ENCODE results near the gene CSNK1G1.
"Not testable (repeated sequence)": the region's sequence is repeated elsewhere in the genome, so short reads cannot be mapped to it uniquely, and the experiment has no call there.

Gene CSNK1G1

DNA sequence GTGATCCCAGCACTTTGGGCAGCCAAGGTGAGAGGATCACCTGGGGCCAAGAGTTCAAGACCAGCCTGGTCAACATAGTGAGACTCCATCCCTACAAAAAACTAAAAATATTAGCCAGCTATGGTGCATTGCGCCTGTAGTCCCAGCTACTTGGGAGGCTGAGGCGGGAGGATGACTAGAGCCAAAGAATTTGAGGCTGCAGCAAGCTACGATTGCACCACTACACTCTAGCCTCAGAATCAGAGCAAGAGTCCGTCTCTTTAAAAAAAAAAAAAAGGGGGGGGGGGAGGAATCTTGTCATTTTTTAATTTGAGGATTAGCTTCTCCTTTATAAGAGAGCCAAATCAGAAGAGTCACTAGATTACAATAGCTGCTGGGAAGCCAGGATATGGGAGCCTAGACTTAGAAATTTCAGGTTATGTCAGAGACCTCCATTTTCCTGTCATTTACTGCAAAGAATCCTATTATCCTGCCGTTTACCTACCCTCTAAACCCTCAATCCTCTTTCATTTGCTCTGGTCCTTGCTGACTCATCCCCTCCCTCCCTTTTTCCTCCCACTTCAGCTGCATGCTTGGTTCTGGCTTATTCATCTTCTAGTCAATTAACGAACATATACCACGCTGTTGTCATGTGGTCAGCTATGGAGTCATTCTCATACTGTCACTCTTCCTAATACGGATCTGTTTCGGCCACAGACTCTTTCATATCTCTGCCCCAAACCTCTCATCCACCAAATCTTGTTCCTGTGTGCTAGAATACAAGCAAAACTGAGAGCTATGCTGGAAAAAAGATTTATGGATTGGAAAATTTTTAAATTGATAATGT lies 109.4 kb downstream of the CSNK1G1 start:
- no peak for DNase-seq

GRCh38 chr15:64245405-64245804 lies 110.6 kb downstream of the CSNK1G1 start:
- no peak for DNase-seq

- DNase-seq, result no peak
These were observed 118.3 kb downstream of the CSNK1G1 start for GRCh38 chr15:64237677-64238076.

DNA sequence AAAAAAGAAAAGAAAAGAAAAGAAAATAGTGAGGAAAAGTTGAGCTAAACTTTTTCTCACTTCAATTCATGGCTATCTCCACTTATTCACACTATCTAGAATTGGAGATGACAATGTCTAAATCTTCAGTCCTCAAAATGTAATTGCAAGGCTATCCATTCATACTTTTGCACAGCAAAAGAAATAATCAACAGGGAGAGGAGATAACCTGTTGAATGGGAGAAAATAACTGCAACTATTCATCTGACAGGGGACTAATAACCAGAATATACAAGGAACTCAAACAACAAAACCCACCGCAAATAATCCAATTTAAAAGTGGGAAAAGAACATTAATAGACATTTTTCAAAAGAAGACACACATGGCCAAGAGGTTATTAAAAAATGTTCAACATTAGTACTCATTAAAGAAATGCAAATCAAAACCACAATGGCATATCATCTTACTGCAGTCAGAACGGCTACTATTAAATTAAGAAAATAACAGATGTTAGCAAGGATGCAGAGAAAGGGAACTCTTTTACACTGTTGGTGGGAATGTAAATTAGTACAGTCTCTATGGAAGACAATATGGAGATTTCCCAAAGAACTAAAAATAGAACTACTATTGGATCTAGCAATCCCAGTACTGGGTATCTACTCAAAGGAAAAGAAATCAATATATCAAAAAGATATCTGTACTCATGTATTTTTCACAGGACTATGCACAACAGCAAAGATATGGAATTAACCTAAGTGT lies 119.6 kb downstream of the CSNK1G1 start:
- no peak for DNase-seq

- no peak for DNase-seq
These were observed 120.4 kb downstream of the CSNK1G1 start for GRCh38 chr15:64235552-64235951.

GRCh38 chr15:64233299-64233698 lies 122.7 kb downstream of the CSNK1G1 start:
- DNase-seq, result no peak

DNA sequence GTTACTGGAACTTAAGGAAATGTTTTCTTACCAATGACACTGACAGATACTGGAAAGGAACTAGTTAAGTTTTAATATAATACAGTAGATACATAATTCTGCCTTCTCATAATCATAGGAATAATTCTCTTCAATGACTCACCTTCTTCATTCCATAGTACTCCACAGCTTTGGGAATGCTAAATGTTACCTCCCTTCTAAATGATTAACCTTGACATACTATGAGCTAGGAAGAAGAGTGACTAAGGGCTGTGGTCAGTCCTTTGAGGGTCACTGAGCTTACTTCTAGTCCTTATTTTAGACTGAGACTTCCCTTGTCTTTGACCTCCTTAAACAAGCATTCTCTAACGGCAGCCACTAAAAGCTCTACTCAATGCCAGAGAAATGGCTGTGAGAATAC lies 123.6 kb downstream of the CSNK1G1 start:
- no peak for DNase-seq

- DNase-seq, result no peak
These were observed 126.7 kb downstream of the CSNK1G1 start for GRCh38 chr15:64229129-64229724.

DNA sequence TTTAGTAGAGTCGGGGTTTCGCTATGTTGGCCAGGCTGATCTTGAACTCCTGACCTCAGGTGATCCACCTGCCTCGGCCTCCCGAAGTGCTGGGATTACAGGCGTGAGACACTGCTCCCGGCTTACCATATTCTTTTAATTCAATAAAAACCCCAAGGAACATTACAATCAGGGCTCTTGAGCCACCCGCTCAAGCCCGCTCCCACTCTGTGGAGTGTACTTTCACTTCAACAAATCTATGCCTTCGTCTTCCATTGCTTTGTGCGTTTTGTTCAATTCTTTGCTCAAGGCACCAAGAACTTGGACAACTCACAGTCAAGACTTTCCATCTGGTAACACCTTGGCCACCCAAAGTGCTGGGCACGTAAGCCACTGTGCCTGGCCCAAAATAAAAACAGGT lies 130.2 kb downstream of the CSNK1G1 start:
- no peak for DNase-seq

DNA sequence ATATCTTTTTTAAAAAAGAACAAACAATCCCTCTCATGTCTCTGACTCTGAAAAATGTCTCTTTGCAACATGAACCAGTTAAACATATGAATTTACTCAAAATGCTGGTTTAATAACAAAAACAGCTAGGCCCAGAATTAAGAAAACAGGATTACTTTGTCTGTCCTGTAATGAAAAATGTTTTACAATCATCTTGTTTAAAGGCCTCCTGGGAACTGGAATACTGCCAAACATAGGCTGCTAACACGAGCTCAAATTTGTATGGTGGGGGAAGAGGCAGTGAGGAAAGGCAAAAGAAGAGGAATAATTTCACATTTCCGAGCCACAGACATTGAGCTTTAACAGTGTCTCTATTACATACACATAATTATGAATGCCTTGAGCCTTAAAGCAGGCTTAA lies 131.5 kb downstream of the CSNK1G1 start:
- peak; percentile 18 for DNase-seq

GRCh38 chr15:64223882-64224281 lies 132.1 kb downstream of the CSNK1G1 start:
- DNase-seq, result no peak

- DNase-seq, result no peak
These were observed 133.2 kb downstream of the CSNK1G1 start for GRCh38 chr15:64222573-64223366.

DNA sequence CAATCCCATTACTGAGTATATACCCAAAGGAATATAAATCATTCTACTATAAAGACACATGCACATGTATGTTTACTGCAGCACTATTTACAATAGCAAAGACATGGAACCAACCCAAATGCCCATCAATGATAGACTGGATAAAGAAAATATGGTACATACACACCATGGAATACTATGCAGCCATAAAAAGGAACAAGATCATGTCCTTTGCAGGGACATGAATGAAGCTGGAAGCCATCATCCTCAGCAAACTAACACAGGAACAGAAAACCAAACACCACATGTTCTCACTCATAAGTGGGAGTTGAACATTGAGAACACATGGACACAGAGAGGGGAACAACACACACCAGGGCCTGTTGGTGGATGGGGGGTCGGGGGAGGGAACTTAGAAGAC lies 134.1 kb downstream of the CSNK1G1 start:
- not testable (repeated sequence) for DNase-seq

DNA sequence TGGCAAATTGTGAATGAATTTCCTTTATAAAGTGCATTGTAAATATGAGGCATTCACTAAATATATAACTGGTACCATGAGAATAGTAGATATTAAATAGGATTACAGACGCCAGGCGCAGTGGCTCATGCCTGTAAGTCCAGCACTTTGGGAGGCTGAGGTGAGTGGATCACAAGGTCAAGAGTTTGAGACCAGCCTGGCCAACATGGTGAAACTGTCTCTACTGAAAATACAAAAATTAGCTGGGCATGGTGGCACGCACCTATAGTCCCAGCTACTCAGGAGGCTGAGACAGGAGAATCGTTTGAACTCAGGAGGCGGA lies 138.6 kb downstream of the CSNK1G1 start:
- not testable (repeated sequence) for DNase-seq

DNA sequence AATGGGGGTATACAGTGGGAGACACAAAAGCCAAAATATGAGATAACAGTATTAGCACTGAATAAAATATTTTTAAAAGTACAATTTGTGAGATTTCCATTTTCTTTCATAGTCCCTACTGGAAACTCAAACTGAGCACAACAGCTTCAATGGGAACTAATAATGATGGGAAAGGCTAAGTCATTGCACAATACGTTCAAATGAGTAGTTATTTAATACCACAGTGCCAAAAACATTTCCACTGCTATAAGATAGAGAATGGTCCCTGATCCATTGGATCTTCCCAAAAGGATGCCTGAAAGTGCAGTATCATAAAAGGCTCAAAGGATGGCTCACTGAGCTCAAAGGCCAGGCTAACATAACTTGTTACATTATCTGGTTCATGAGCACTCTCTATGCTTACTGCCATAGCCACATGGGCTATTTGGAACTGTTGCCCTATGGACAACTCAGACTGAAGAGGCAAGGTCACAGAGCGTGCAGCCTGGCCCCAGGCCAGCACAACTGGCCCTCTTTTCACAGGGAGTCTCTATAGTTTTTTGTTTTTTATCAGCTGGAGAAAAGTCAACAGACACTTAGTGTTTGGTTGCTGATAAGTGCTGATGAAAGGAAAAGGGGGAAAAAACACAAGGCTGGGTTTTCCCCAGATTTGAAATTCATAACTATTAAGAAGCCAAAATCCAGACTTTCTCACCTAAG lies 139.1 kb downstream of the CSNK1G1 start:
- DNase-seq, result no peak

GRCh38 chr15:64216196-64216595 lies 139.8 kb downstream of the CSNK1G1 start:
- DNase-seq, result no peak

DNA sequence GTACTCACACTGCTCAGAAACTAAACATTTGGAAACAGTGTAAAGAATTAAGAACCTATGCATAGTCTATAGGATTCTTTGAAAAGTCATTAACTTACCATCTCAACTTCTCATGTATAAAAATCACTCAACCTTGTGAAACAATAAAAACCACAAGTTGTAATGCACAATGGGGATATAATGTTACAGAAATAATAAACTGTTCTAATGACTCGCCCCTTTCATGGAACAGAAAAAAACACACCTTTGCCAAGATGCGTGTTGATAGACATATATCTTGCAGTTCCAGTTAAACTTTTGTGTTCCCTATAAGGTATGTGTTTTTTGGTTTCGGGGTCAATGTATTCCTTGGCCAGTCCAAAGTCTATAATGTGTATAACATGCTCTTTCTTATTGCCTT lies 142.3 kb downstream of the CSNK1G1 start:
- DNase-seq, result no peak

- DNase-seq, result no peak
These were observed 144.3 kb downstream of the CSNK1G1 start for GRCh38 chr15:64211696-64212095.

- no peak for DNase-seq
These were observed 145.6 kb downstream of the CSNK1G1 start for GRCh38 chr15:64210371-64210770.

DNA sequence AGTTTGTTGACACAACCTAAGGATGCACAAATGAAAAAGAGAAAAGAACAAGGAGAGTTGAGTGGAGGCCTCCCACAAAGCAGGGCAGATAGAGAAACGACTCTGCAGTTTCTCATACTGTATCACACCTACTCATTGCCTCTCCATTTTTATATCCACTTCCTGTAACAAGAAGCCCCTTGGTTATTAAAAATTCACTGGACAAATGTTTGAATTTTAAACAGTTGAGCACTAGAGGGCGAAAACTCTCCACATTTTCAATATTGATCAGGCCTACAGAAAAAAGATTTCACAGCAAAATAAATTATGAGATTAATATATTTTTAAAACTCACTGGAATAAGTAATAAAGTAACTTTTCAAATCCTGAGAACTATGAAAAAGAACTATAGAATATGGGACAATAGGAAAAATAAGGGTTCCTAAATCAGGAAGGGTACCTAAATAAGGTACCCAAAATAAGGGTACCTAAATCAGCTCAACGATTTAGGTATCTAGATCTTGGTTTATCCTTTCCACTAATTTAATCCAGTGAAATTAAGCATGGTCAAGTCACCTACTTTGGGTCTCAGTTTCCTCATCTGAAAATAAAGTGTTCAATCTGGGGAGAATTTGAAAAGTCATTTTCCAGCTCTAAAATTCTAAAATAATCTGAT lies 146.2 kb downstream of the CSNK1G1 start:
- no peak for DNase-seq

- no peak for DNase-seq
These were observed 150.8 kb downstream of the CSNK1G1 start for GRCh38 chr15:64205202-64205601.

- DNase-seq, result no peak
These were observed 158.5 kb downstream of the CSNK1G1 start for GRCh38 chr15:64197425-64197824.
